ENCODE data around the gene DDIT4.

GRCh38 chr10:72283131-72283530, 9.4 kb downstream of the DDIT4 start:
- TF ChIP-seq, protein P1, sequence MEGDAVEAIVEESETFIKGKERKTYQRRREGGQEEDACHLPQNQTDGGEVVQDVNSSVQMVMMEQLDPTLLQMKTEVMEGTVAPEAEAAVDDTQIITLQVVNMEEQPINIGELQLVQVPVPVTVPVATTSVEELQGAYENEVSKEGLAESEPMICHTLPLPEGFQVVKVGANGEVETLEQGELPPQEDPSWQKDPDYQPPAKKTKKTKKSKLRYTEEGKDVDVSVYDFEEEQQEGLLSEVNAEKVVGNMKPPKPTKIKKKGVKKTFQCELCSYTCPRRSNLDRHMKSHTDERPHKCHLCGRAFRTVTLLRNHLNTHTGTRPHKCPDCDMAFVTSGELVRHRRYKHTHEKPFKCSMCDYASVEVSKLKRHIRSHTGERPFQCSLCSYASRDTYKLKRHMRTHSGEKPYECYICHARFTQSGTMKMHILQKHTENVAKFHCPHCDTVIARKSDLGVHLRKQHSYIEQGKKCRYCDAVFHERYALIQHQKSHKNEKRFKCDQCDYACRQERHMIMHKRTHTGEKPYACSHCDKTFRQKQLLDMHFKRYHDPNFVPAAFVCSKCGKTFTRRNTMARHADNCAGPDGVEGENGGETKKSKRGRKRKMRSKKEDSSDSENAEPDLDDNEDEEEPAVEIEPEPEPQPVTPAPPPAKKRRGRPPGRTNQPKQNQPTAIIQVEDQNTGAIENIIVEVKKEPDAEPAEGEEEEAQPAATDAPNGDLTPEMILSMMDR (conservative IDR thresholded peaks at IDR 0.05; ENCODE audit: low read depth in 2 of 2), result no peak
- TF ChIP-seq POLR2AphosphoS5 (IDR thresholded peaks at IDR 0.05; ENCODE audit: low read depth), result no peak
- TF ChIP-seq, protein P2, sequence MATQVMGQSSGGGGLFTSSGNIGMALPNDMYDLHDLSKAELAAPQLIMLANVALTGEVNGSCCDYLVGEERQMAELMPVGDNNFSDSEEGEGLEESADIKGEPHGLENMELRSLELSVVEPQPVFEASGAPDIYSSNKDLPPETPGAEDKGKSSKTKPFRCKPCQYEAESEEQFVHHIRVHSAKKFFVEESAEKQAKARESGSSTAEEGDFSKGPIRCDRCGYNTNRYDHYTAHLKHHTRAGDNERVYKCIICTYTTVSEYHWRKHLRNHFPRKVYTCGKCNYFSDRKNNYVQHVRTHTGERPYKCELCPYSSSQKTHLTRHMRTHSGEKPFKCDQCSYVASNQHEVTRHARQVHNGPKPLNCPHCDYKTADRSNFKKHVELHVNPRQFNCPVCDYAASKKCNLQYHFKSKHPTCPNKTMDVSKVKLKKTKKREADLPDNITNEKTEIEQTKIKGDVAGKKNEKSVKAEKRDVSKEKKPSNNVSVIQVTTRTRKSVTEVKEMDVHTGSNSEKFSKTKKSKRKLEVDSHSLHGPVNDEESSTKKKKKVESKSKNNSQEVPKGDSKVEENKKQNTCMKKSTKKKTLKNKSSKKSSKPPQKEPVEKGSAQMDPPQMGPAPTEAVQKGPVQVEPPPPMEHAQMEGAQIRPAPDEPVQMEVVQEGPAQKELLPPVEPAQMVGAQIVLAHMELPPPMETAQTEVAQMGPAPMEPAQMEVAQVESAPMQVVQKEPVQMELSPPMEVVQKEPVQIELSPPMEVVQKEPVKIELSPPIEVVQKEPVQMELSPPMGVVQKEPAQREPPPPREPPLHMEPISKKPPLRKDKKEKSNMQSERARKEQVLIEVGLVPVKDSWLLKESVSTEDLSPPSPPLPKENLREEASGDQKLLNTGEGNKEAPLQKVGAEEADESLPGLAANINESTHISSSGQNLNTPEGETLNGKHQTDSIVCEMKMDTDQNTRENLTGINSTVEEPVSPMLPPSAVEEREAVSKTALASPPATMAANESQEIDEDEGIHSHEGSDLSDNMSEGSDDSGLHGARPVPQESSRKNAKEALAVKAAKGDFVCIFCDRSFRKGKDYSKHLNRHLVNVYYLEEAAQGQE (IDR thresholded peaks at IDR 0.05; ENCODE audit: unreplicated experiment), result no peak
- no peak for TF ChIP-seq EZH2phosphoT487 (IDR thresholded peaks at IDR 0.05; ENCODE audit: unreplicated experiment)

Measured in GM23338 (cell line).